Measurements from ENCODE around the gene AFMID.

DNA sequence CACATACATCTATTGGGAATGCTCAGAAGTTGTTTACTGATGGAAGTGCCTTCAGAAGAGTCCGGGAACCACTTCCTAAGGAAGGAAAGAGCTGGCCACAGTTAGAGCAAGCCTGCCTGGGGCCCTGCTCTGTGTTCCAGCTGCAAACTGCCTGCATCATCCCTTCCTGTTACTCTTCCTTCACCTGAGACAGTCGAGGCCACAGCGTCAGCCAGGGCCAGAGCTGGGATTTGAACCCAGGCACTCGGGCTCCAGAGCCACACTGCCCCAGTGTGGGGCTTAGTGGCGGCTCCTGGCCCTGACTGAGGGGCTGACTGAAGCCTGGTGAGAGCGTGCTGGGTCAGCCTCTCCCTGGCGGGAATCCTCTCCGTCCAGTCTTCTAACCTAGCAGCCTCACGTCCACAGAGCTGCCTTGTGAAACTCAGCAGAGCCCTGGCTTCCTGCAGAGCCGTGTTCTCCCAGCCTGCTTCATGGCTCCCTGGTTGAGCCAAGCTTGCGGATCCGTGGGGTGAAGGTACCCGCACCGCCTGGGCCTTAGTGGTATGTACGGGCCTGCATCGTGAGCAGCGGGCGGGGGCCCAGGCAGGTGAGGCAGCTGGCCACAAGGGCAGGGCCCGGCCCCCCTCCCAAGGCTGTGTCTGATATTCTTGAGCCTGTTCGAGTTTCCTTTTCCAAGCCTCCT lies 45.6 kb upstream of the AFMID start:
- no peak for TF ChIP-seq EZH2phosphoT487 (conservative IDR thresholded peaks at IDR 0.05; ENCODE audit: low read length)
- TF ChIP-seq, protein P1, sequence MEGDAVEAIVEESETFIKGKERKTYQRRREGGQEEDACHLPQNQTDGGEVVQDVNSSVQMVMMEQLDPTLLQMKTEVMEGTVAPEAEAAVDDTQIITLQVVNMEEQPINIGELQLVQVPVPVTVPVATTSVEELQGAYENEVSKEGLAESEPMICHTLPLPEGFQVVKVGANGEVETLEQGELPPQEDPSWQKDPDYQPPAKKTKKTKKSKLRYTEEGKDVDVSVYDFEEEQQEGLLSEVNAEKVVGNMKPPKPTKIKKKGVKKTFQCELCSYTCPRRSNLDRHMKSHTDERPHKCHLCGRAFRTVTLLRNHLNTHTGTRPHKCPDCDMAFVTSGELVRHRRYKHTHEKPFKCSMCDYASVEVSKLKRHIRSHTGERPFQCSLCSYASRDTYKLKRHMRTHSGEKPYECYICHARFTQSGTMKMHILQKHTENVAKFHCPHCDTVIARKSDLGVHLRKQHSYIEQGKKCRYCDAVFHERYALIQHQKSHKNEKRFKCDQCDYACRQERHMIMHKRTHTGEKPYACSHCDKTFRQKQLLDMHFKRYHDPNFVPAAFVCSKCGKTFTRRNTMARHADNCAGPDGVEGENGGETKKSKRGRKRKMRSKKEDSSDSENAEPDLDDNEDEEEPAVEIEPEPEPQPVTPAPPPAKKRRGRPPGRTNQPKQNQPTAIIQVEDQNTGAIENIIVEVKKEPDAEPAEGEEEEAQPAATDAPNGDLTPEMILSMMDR (IDR thresholded peaks at IDR 0.05; ENCODE audit: insufficient read depth, low read length, poor library complexity, severe bottlenecking), result no peak
